Stimulated activated CD8-positive, alpha-beta memory T cell treated with anti-CD3 and anti-CD28 coated beads, Interleukin-15, amount 100 ng/mL, for 48 hours (primary cell): ENCODE data around the gene CARD9.
"Not testable (repeated sequence)": the region's sequence is repeated elsewhere in the genome, so short reads cannot be mapped to it uniquely, and the experiment has no call there.

ENCODE experiments used
- DNase-seq, 2 donors: peaks; one replicate each; pipeline ENCODE4 v3.0.0-alpha.2; 2020; ENCODE audit warnings: low read depth in 2 of 2

Gene CARD9, protein sequence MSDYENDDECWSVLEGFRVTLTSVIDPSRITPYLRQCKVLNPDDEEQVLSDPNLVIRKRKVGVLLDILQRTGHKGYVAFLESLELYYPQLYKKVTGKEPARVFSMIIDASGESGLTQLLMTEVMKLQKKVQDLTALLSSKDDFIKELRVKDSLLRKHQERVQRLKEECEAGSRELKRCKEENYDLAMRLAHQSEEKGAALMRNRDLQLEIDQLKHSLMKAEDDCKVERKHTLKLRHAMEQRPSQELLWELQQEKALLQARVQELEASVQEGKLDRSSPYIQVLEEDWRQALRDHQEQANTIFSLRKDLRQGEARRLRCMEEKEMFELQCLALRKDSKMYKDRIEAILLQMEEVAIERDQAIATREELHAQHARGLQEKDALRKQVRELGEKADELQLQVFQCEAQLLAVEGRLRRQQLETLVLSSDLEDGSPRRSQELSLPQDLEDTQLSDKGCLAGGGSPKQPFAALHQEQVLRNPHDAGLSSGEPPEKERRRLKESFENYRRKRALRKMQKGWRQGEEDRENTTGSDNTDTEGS

DNA sequence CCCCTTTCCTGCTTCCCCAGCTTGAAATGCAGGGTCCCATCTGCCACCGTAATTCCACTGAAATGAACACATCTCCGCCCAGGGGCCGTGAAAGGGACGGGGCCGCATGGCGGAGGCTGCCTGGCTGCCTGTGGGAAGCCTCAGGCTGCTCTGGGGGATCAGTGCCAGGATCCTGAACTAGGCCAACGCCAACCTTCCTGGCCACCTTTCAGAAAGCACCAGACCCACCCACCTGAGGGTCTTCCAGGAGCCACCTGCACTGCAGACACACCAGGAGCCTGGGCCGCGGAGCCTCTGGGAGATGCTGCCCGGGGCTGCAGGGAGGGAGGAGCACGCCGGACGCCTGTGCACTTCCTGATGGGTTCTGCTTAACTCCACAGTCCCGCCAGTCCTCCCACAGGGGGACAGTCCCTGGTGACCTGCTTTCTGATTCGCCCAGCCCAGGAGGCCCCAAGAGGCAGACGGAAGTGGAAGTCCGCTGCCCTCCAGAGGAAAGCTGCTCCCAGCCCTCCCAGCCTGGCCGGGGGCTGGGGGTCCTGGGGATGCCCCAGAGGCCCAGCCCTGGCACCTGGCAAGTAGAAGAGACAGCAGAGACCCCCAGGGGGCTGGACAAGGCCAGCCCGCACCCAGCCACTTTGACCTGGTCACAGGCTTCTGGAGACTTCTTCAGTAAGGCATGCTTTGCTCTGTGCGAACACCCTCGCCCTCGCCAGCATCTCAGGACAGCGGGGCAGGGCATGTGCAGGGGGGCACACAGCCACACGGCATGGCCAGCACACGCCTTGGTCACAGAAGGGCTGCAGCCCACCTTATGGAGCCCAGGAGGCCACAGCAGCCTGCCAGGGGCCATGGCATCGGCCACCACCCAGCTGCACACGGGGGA, at the start of gene CARD9:
Gene CARD9 (minus strand): TSS at position 370 of the 883 bp plus-strand sequence. CDS start 1,591 bp downstream, outside the sequence.
- DNase-seq, result no peak

DNA sequence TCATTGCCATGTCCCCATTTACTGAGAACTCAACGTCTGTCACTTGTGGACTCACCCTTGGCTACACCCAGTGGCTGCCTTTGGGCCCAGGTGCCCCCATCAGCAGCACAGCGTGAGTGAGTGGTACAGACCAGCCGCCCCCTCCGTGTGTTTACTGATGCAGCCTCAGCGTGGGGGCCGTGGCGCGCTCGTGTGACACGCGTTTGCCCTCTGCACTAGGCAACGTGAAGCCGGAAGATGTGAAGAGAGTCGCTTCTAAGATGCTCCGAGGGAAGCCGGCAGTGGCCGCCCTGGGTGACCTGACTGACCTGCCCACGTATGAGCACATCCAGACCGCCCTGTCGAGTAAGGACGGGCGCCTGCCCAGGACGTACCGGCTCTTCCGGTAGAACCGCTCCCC, 49.4 kb upstream of the CARD9 start:
- no peak for DNase-seq

DNA sequence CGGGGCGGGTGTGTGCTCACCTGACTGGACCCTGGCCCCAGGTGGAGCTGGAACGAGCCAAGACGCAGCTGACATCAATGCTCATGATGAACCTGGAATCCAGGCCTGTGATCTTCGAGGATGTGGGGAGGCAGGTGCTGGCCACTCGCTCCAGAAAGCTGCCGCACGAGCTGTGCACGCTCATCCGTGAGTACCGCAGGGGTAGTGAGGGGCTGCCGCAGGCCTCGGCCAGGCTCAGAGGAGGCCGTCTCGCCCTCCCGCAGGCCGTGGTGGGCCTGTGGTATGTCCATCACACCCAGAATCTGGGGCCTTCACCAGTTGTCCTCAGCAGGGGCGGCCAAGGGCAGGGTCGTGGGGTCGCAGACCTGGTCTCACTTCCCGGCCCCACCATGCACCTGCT, 48.3 kb upstream of the CARD9 start:
- no peak for DNase-seq

DNA sequence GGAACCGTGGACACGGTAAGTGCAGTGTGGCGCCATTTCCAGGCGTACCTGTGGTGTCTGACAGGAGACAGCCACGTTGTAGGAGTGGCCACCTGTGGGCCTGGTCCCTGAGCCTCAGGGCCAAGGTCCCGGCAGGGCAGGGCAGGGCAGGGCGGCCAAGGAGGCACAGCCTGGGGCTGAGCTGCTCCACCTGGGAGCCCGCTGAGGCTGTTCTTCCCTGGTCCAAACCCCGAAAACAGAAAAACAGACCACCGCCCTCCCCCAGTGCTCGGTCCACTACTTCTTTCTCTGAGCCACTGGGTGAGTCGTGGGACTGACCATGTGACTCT, 45.6 kb upstream of the CARD9 start:
- no peak for DNase-seq

DNA sequence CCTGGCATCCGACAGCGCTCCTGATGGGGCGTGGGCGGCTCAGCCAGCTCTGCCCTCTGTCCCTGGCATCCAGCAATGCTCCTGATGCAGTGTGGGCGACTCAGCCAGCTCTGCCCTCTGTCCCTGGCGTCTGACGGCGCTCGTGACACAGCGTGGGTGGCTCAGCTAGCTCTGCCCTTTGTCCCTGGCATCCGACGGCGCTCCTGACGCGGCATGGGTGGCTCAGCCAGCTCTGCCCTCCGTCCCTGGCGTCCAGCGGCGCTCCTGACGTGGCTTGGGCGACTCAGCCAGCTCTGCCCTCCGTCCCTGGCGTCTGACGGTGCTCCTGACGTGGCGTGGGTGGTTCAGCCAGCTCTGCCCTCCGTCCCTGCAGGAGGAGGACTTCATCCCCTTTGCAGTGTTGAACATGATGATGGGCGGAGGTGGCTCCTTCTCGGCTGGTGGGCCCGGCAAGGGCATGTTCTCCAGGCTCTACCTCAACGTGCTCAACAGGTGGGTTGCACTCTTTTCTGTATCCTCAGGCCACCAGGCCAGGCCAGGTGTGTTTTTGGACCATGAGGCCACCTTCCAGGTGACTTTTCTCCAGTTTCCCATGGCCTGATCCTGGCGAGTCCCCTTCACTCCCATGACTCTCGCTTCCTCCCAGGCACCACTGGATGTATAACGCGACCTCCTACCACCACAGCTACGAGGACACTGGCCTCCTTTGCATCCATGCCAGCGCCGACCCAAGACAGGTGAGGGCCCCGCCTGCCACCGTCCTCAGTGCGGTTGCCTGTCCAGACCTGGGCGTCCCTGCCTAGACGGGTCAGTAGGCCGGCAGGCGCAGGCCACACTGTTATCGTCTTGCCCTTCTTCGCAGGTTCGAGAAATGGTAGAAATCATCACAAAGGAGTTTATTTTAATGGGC, 45.0 kb upstream of the CARD9 start:
- DNase-seq, result no peak

DNA sequence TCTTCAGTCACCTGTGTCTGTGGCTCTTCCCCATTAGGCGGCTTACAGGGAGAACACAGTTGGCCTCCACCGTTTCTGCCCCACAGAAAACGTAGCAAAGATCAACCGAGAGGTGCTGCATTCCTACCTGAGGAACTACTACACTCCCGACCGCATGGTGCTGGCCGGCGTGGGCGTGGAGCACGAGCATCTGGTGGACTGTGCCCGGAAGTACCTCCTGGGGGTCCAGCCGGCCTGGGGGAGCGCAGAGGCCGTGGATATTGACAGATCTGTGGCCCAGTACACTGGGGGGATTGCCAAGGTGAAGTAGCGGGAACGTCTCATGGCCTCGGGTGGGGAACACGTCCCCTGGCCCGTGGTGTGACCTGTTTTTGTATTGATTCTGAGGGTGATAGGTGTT, 43.4 kb upstream of the CARD9 start:
- DNase-seq, result no peak

DNA sequence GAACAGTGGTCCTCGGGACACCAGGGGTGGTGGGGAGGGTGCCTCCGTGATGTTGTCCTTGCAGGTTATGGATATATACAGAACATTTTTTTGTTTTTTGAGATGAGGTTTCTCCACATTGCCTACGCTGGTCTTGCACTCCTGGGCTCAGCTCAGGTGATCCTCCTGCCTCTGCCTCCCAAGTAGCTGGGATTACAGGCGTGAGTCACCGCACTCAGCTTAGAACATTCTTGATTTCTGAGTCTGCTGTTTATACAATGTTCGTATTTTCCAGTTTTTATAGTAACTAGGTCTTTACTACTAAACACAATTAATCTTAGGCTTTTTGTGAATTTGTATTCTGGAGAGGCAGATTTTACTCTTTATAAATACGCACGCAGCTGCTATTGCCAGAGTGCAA, 43.0 kb upstream of the CARD9 start:
- DNase-seq, result no peak

DNA sequence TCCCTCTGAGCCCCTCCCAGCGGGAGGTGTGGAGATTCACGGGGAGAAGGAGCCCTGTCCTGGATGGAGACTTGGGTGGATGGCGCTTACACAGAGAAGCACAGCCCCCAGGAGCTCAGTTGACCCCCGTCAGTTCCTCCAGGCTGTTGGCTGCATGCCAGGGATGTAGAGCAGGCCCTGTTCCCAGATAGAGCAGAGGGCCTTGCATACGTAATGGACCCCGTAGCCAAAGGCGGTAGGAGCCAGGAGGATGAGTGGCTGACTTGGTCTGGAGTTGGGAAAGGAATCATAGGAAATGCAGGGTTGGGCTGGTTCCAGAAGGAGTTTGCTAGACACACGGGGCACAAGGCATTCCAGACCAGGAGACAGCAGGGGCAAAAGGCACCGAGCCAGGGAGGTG, 39.5 kb upstream of the CARD9 start:
- DNase-seq, result no peak

DNA sequence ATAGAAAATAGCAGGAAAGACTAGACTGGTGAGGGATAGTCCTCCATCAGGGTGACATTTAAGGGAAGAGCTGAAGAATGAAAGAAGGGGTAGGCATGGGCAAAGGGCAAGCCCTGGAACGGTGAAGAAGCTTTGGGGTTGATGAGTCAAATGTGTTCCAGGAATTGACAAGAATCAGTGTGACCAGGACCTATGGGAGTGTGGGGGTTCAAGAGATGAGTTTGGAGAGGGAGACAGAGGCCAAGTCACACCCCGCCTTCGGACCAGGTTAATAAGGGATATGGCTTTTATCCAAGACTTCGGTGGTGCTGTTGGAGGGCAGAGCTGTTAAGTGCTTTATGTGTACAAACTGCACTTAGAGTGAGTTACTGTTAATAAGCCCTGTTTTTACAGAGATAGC, 37.9 kb upstream of the CARD9 start:
- DNase-seq, result no peak

DNA sequence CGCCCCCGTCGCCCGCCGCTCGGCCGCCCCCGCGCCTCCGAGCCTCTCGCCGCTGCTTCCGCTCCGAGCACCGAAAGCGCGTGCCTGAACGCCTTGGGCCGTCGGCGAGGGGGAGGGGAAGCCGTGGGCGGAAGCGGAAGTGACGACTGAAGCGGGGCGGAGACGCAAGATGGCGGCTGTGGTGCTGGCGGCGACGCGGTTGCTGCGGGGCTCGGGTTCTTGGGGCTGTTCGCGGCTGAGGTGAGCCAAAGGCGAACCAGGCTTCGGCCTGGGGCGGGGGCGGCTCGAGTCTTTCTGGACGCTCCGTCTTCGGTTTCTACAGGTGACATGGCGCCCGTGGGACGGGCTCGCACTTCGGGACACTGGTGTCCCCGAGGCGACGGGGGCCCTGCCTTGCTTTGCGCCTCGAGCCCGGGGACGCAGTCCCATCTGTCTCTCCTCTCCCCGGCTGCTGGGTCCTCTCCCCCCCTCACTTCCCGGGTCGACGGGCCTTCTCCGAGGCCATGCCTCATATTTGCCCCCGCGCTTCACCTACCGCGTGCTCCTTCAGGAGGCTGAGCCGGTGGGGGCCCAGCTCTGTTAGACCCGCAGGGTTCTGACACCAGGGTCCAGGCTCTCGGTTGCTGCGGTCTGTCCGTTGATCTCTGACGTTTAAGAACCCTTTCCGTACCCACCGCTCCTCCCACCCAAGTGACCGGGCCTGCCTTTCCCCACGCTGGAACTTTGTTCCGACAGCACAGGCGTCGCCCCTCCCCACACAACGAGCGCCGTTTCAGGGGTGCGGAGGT, 37.2 kb upstream of the CARD9 start, which contains the start of the genes ENTR1 and PMPCA:
Gene ENTR1 (minus strand): TSS at position 115 of the 788 bp plus-strand sequence. CDS start 217 bp downstream, outside the sequence.
Gene PMPCA (plus strand): TSS at position 159 of the 788 bp plus-strand sequence. CDS start 11 bp downstream, at position 170.
- DNase-seq, result peak; percentile 90 to 91

DNA sequence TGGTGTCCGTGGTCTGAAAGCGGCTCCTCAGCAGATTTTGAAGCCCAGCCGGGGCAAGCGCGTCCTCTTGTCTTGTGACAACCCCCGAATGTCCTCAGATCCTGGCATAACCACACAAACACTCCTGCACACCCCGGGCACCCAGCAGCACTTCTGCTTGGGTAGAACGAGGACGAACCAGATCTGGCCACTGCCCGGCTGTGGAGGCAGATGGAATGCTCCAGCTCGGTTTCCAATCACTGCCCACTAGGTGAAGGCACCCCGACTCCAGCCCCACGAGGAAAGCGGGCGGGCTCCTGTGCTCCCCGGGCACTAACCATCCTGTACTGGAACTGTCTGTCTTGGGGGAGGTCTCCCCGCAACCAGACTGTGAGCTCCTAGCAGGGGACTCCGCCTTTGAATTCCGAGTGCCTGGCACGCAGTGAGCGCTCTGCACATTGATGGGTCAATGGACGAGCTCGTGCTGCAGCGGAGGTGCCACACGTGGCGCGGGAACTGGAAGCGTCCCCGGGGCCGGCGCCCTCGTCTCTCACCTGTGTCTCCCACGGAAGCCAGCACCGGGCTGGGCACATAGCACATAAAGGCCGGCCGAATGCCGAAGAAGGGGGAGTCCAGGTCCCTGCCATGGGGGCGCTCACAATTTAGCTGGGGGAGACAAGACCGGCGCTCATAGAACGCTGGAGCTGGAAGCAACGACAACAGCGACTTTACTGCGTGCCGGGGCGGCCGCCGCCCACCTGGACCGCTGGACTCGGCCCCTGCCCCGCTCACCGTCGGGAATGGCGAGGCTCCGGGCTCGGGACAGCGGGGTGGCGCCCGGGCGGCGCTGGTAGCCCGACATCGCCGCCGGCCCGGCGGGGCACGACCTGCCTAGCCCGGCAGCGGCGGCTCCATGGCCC, 36.3 kb upstream of the CARD9 start:
- no peak for DNase-seq

DNA sequence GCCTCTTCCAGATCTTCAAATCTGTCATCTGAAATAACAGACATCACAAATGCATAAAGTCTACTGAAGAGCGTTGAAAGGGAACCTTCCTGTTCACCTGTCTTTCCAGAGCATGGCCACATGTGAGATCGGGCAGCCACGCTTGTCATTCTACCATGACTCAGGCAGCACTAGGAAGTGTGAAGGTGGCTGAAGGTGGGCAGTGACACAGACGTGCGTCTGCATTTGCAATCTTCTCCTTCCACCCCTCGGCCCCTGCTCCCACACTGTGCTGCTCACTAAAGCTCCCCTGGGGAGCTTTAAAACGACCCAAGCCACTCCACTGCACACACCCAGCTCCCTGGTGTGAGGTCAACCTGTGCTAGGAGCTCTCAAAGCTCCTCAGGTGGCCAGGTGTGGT, 34.4 kb upstream of the CARD9 start:
- DNase-seq, result no peak

DNA sequence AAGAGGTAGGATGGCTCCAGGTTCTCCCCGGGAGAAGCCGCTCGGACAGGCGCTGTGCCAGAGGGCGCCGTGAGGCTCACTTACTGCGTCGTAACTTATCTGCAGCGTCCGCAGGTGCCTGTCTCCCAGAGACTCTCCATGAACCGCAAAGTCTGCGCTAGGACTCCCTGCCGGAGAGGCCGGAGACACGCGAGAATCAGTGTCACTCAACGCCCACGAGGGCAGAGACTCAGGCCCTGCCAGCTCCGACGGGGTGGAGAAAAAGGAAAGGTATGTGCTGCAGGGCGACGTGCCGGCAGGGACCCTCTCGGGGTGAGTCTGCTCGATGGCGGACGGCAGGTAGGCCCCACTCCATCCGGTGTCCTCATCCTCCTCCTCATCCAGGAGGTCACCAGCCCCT, 33.6 kb upstream of the CARD9 start:
- not testable (repeated sequence) for DNase-seq

DNA sequence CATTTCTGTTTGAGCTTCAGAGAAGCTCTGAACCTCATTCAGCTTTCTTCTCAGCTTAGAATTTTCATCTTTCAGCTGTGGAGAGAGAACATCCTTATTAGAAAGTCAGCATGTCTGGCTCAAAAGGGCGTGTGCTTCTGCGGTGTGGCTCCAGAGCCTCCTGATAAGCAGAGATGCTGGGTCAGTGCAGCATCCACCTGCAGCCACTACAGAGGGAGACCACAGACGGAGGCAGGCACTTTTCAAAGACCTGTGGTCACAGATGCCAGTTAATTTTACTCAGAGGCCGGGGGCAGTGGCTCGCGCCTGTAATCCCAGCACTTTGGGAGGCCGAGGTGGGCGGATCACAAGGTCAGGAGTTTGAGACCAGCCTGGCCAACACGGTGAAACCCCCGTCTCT, 32.4 kb upstream of the CARD9 start:
- DNase-seq, result not testable (repeated sequence)

DNA sequence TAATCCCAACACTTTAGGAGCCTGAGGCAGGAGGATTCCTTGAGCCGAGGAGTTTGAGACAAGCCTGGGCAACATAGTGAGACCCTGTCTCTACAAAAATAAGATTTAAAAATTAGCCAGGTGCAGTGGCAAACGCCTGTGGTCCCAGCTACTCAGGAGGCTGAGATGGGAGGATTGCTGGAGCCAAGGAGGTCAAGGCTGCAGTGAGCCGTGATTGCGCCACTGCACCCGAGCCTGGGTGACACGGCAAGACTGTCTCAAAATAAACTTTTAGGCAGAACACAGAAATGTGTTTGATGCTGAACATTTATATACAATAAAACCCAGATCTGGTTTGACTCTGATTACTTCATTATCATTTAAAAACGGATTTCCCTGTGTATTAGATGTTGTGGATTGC, 32.0 kb upstream of the CARD9 start:
- no peak for DNase-seq

DNA sequence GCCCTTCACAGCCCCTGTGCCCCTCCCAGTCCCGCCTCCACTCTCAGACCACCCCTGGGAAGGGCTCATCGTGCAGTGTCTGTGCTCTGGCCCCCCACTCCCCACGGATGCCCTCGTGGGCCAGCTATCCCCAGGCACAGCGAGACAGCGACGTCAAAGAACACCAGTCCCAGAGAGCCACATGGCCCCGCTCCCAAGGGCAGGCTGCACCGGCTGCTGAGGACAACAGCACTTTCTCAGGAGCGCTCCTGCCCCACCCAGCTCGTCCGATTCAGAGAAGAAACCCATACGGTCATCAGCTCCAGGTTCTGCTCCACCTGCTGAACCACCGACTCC, 31.3 kb upstream of the CARD9 start:
- DNase-seq, result no peak

DNA sequence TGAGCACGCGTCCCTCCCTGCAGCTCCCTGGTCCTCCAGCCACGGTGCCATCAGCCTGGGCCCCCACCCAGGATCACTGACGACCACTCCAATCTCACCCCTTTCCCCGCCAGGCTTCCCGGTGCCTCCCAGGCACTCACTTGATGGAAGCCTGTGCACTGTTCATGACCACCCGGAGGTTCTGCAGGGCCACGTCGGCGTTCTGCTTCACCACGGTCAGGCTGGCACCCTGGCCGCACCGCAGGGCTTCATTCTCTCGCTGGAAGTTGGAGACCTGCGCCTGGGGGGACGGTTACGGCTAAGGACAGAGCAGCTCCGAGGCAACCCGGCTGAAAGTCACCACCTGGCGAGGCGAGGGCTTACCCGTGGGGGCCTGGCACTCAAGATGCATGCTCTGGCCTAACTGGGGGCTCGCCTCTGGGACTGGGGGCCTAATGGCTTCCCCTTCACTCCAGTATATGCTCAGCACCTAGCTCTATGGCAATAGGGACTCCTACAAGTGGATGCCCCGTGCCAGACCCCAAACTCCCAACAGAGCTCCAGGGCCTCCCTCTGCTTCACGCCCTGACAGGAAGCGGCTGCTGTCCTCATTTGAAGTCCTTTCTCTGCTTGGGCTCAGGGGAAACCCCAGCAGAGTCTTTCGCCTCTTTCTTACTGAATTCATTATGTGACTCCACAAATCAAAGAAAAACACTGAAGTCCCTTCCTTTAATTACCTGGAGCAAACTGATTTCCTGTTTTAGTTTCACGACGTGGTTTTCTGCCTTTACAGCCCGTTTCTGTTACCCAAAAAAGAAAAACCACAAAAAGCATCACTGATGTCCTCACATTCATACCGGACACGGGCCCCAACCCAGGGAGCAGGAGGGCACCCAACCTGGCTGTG, 30.7 kb upstream of the CARD9 start:
- DNase-seq, result peak in 1 of 2 donors; percentile 34

DNA sequence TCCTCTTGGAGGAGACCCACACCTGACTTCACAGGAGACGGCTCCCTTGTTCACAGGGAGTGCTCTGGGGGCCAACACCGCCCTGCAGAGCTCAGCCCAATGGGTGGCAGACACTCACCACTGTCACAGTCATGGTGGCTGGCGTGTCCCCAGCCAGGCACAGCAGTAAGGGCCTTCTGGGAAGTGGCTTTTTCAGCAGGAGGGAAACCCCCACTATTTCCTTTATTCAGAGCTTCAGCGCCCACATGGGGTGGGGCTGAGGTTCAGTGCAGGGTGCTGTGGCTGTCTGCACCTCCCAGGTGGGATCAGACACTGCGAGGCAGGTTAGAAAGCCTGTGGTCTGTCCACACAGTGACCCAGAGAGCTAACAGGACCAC, 30.1 kb upstream of the CARD9 start:
- DNase-seq, result peak; percentile 71

DNA sequence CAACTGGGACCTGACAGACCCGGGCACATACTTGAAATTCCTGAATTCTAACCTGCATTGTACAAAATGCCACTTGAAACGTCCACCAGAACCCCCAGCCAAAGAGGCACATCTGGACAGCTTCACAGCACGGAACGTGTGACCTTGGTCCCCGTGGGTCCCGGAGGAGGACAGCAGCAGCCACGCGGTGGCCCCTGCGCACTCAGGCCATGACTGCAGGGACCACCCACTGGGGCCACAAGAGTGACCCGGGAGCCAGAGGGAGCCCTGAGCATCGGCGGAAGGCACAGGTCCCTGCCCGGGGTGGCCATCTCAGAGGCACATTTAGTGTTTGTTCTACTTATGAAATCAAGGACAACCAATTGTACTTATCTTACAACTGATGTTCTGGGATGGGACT, 28.6 kb upstream of the CARD9 start:
- DNase-seq, result no peak
